H1 (cell line): ENCODE measurements around the gene KRT8. TPM values are rescaled to one million over a fixed set of nuclear protein-coding genes. Genes with fewer than 3 reads are reported as not detected.

ENCODE experiments used
- CTCF ChIA-PET: fragments of 300-600 bp; sonication (Branson Sonifier 250); formaldehyde crosslinking; loops from one replicate; lab custom pipeline; 2021; ENCODE audit not compliant: partially characterized antibody; lab: Charles Lee
- POLR2A ChIA-PET: fragments of 300-600 bp; sonication (Branson Sonifier 250); formaldehyde crosslinking; loops from one replicate; lab custom pipeline; 2021; ENCODE audit warnings: inconsistent platforms; ENCODE audit not compliant: partially characterized antibody; lab: Charles Lee
- DNase-seq, 2 experiments: peaks; one replicate each; pipeline versions ENCODE4 v3.0.0 to v3.0.0-alpha.2; 2010 to 2022; ENCODE audit warnings: low spot score in 2 of 2, low read depth in 1 of 2, mixed read lengths in 1 of 2
- FAIRE-seq: peaks from 2 replicates; lab custom pipeline; 2011; peaks lifted over from hg19 to GRCh38; lab: Jason Lieb, UNC
- H2AFZ ChIP-seq: 2 replicates; pipeline ENCODE4 v1.8.1; 2012; ENCODE audit warnings: low read length, inconsistent platforms
- H2AK5ac ChIP-seq: 2 replicates; pipeline ENCODE4 v1.6.1; 2013; ENCODE audit warnings: low read depth, low read length
- H2BK120ac ChIP-seq: replicated peaks from 2 replicates; pipeline ENCODE3; 2013; ENCODE audit warnings: low read depth, low read length, inconsistent platforms
- H2BK12ac ChIP-seq: 2 replicates; pipeline ENCODE4 v1.6.1; 2013; ENCODE audit warnings: low read depth, low read length
- H2BK15ac ChIP-seq: 2 replicates; pipeline ENCODE4 v1.6.1; 2013; ENCODE audit warnings: low read length
- H2BK20ac ChIP-seq: 2 replicates; pipeline ENCODE4 v1.6.1; 2013; ENCODE audit warnings: low read length
- H2BK5ac ChIP-seq: 2 replicates; pipeline ENCODE4 v1.6.1; 2013; ENCODE audit warnings: low read depth, low read length
- H3K14ac ChIP-seq: 2 replicates; pipeline ENCODE4 v1.6.1; 2013; ENCODE audit warnings: inconsistent platforms; ENCODE audit not compliant: insufficient read length
- H3K18ac ChIP-seq: 2 replicates; pipeline ENCODE4 v1.6.1; 2013; ENCODE audit warnings: low read length; ENCODE audit errors: extremely low read depth
- H3K23ac ChIP-seq: 2 replicates; pipeline ENCODE4 v1.6.1; 2013; ENCODE audit warnings: inconsistent platforms; ENCODE audit not compliant: insufficient read length
- H3K23me2 ChIP-seq: 2 replicates; pipeline ENCODE4 v1.6.1; 2013; ENCODE audit warnings: low read depth, low read length
- H3K27ac ChIP-seq: 2 replicates; pipeline ENCODE4 v1.6.1; 2011; ENCODE audit warnings: low read depth, low read length, inconsistent platforms
- H3K27me3 ChIP-seq, 4 experiments: replicated peaks in 1 of 4; 1 replicate in 1 of 4; 2 replicates in 3 of 4; pipeline versions ENCODE4 v1.6.1 to v1.8.1; 2011 to 2013; ENCODE audit warnings: low read length in 3 of 4, mild to moderate bottlenecking in 3 of 4, inconsistent platforms in 2 of 4, mixed read lengths in 2 of 4, moderate library complexity in 1 of 4; ENCODE audit not compliant: control insufficient read depth in 3 of 4, insufficient read depth in 3 of 4; ENCODE audit errors: extremely low read depth in 1 of 4
- H3K36me3 ChIP-seq, 4 experiments: 2 replicates each; pipeline versions ENCODE4 v1.6.1 to v1.8.1; 2011 to 2013; ENCODE audit warnings: mild to moderate bottlenecking in 4 of 4, low read length in 3 of 4, moderate library complexity in 2 of 4, control low read depth in 1 of 4, inconsistent platforms in 1 of 4; ENCODE audit not compliant: insufficient read depth in 4 of 4, control insufficient read depth in 2 of 4
- H3K4ac ChIP-seq: replicated peaks from 2 replicates; pipeline ENCODE3; 2013; ENCODE audit warnings: low read length, low read depth, mixed read lengths, inconsistent platforms; ENCODE audit not compliant: insufficient read length
- H3K4me1 ChIP-seq, 4 experiments: replicated peaks in 1 of 4; 1 replicate in 1 of 4; 2 replicates in 3 of 4; pipeline versions ENCODE4 v1.6.1 to v1.8.1; 2011 to 2013; ENCODE audit warnings: low read length in 3 of 4, inconsistent platforms in 2 of 4, mixed read lengths in 1 of 4; ENCODE audit not compliant: insufficient read depth in 4 of 4, control insufficient read depth in 3 of 4
- H3K4me2 ChIP-seq, 2 experiments: 2 replicates each; pipeline versions ENCODE4 v1.6.1 to v1.8.1; 2011 to 2013; ENCODE audit warnings: low read depth in 2 of 2, low read length in 2 of 2, control low read depth in 1 of 2, inconsistent platforms in 1 of 2, mild to moderate bottlenecking in 1 of 2; ENCODE audit not compliant: insufficient read depth in 1 of 2
- H3K4me3 ChIP-seq, 4 experiments: fragments of 200-600, 300-600 bp in 1 of 4; sonication (generic), shearing (Covaris generic), sonication (Bioruptor Twin) in 1 of 4; 2 replicates each; pipeline versions ENCODE4 v1.5.1 to v1.8.1; 2011 to 2016; ENCODE audit warnings: low read length in 4 of 4, low read depth in 3 of 4, control low read depth in 2 of 4, inconsistent platforms in 2 of 4, mild to moderate bottlenecking in 2 of 4, mixed read lengths in 1 of 4, moderate library complexity in 1 of 4; ENCODE audit not compliant: insufficient read depth in 2 of 4; ENCODE audit errors: extremely low read depth in 1 of 4
- H3K56ac ChIP-seq: replicated peaks from 2 replicates; pipeline ENCODE3; 2013; ENCODE audit warnings: low read depth, mild to moderate bottlenecking, mixed read lengths, low read length, inconsistent platforms; ENCODE audit not compliant: insufficient read length
- H3K79me1 ChIP-seq: 2 replicates; pipeline ENCODE4 v1.6.1; 2013; ENCODE audit warnings: low read depth, low read length, control low read depth
- H3K79me2 ChIP-seq, 2 experiments: 2 replicates each; pipeline versions ENCODE4 v1.6.1 to v1.8.1; 2012 to 2013; ENCODE audit warnings: low read length in 2 of 2, mild to moderate bottlenecking in 2 of 2, inconsistent platforms in 1 of 2; ENCODE audit not compliant: insufficient read depth in 2 of 2, control insufficient read depth in 1 of 2
- H3K9ac ChIP-seq, 4 experiments: replicated peaks in 1 of 4; 1 replicate in 1 of 4; 2 replicates in 3 of 4; pipeline versions ENCODE4 v1.6.1 to v1.8.1; 2011 to 2013; ENCODE audit warnings: low read depth in 3 of 4, low read length in 3 of 4, control low read depth in 2 of 4, mild to moderate bottlenecking in 2 of 4, moderate library complexity in 2 of 4, inconsistent platforms in 1 of 4; ENCODE audit errors: extremely low read depth in 1 of 4
- H3K9me3 ChIP-seq, 2 experiments: 2 replicates each; pipeline versions ENCODE4 v1.6.1 to v1.8.1; 2012 to 2013; ENCODE audit warnings: mild to moderate bottlenecking in 2 of 2, moderate library complexity in 2 of 2, control low read depth in 1 of 2, inconsistent platforms in 1 of 2, low read depth in 1 of 2, low read length in 1 of 2, mixed read lengths in 1 of 2; ENCODE audit not compliant: insufficient read depth in 2 of 2
- H4K20me1 ChIP-seq, 2 experiments: replicated peaks in 1 of 2; 2 replicates each; pipeline versions ENCODE3 to v1.8.1; 2011 to 2013; ENCODE audit warnings: inconsistent platforms in 2 of 2, low read length in 2 of 2, mild to moderate bottlenecking in 1 of 2; ENCODE audit not compliant: insufficient read depth in 2 of 2, control insufficient read depth in 1 of 2
- H4K5ac ChIP-seq: 2 replicates; pipeline ENCODE4 v1.6.1; 2013; ENCODE audit warnings: low read length, low read depth, mixed read lengths, inconsistent platforms; ENCODE audit not compliant: insufficient read length
- H4K8ac ChIP-seq: 2 replicates; pipeline ENCODE4 v1.8.0; 2013; ENCODE audit warnings: mild to moderate bottlenecking, moderate library complexity, low read length, inconsistent platforms; ENCODE audit not compliant: insufficient read depth; ENCODE audit errors: extremely low read depth
- H4K91ac ChIP-seq: replicated peaks from 2 replicates; pipeline ENCODE3; 2013; ENCODE audit warnings: low read length, mixed read lengths, inconsistent platforms; ENCODE audit not compliant: insufficient read length
- BCL11A ChIP-seq, 2 experiments: IDR thresholded peaks; one replicate each; pipeline ENCODE4 v1.6.1; 2011; ENCODE audit warnings: low read depth in 2 of 2, low read length in 2 of 2, mild to moderate bottlenecking in 2 of 2
- POLR2AphosphoS5 ChIP-seq: IDR thresholded peaks from 2 replicates; pipeline ENCODE4 v1.6.1; 2011; ENCODE audit warnings: low read depth, low read length
- USF2 ChIP-seq: IDR thresholded peaks from 2 replicates; pipeline ENCODE4 v1.6.1; 2011; ENCODE audit warnings: low read length, improper control_type of control experiment
- whole genome bisulfite sequencing, 2 experiments: shearing (Covaris generic) in 1 of 2; methylation state at CpG; one replicate each; pipeline versions ENCODE4 v1.1.6 to v1.1.7; 2013 to 2015; ENCODE audit warnings: low lambda C conversion rate in 2 of 2, mixed read lengths in 2 of 2, inconsistent platforms in 1 of 2, low coverage in 1 of 2, missing lambda C conversion rate in 1 of 2; ENCODE audit not compliant: insufficient replicate concordance in 2 of 2, insufficient coverage in 1 of 2, insufficient read length in 1 of 2; ENCODE audit errors: extremely low coverage in 1 of 2, missing lambda C conversion rate in 1 of 2; 5-methylcytosine and 5-hydroxymethylcytosine counted together
- polyA plus RNA-seq, 7 experiments: library from polyadenylated mRNA; depleted of rRNA in 3 of 7; stranded (reverse) in 5 of 7; unstranded in 2 of 7; fragments of >200 nt in 5 of 7; fragments of 200-250 nt in 2 of 7; gene quantifications; 1 replicate in 5 of 7; 2 replicates in 1 of 7; 4 replicates in 1 of 7; pipeline versions ENCODE4 v1.2.1 to v1.2.3, GENCODE V29; 2011 to 2013; ENCODE audit warnings: missing spikeins in 2 of 7, mixed read lengths in 2 of 7
- total RNA-seq: library from RNA; stranded (reverse); fragmentation: NEBNext Ultra II Directional; extraction: Animal tissue kit (Norgen Biotek cat#: 25700); gene quantifications from 2 replicates; pipeline ENCODE4 v1.2.1, GENCODE V29; 2021

The KRT8 gene
- total and polyA plus RNA-seq, 2 of the 8 experiments (the other 6 are each of a cell fraction or from before 2014, with no cell fraction given): 280 to 290 TPM

GRCh38 chr12:52917800-52918199 is 12.9 kb upstream of the KRT8 start:
- H3K36me3 ChIP-seq: no peaks in the 10 kb centered on the region
- no peaks in the 10 kb centered on the region for H3K27me3 ChIP-seq
- FAIRE-seq (no peak), DNase-seq (no peak)
- no peak overlapping the region for H2AK5ac ChIP-seq
- no peaks in the 10 kb centered on the region for H3K9me3 ChIP-seq
- H3K23me2 ChIP-seq: no peaks in the 10 kb centered on the region
- H2BK20ac ChIP-seq: no peak overlapping the region
- no peak overlapping the region for H3K27ac ChIP-seq
- no peak for TF ChIP-seq POLR2AphosphoS5
- TF ChIP-seq USF2: no peak
- no peak for TF ChIP-seq BCL11A (IDR thresholded peaks at IDR 0.05; ENCODE audit: low read depth in 2 of 2, low read length in 2 of 2)
- H2BK15ac ChIP-seq: no peak overlapping the region
- H3K4me2 ChIP-seq: no peak overlapping the region
- POLR2A ChIA-PET: interaction anchor here (0.7 to 3.3 kb wide), 5 partner anchors 8 to 27 kb away, joined by 3 to 11 read pairs (median 6); partner anchors contain the start of gene KRT8
- no peaks in the 10 kb centered on the region for H3K79me2 ChIP-seq
- no peak overlapping the region for H4K5ac ChIP-seq
- H3K4ac ChIP-seq: no peak overlapping the region
- no peak overlapping the region for H3K56ac ChIP-seq
- peaks cover 0 to 3% (median 0%) of the 10 kb centered on the region in 4 experiments; a peak in 1 of 7 replicates for H3K4me1 ChIP-seq
- H2AFZ ChIP-seq: no peak overlapping the region
- no peak overlapping the region for H4K8ac ChIP-seq
- no peak overlapping the region for H2BK12ac ChIP-seq
- no peak overlapping the region for H3K14ac ChIP-seq
- H3K23ac ChIP-seq: no peak overlapping the region
- H2BK5ac ChIP-seq: no peak overlapping the region
- no peak overlapping the region for H3K18ac ChIP-seq
- H3K79me1 ChIP-seq: no peaks in the 10 kb centered on the region
- no peak overlapping the region for H4K91ac ChIP-seq
- H3K4me3 ChIP-seq: no peak overlapping the region
- no peak overlapping the region for H3K9ac ChIP-seq
- no peak overlapping the region for H2BK120ac ChIP-seq
- WGBS, 2 experiments: 100% methylated on average over 1 of the region's 1 CpG; no CpG with 5 or more reads in 1 of the 2 experiments
- H4K20me1 ChIP-seq: no peaks in the 10 kb centered on the region
- CTCF ChIA-PET: interaction anchor here (0.7 to 13.8 kb wide), 4 partner anchors 15 to 140 kb away, joined by 3 to 197 read pairs (median 22); partner anchors contain the start of genes KRT76 and KRT8
